ENCODE measurements around the gene GABRR3.
"Not testable (repeated sequence)": the region's sequence is repeated elsewhere in the genome, so short reads cannot be mapped to it uniquely, and the experiment has no call there.

The GABRR3 gene

GRCh38 chr3:98012979-98013378, 22.1 kb downstream of the GABRR3 start (continued):
- TF ChIP-seq ZNF658 (tag by site-specific recombination; IDR thresholded peaks at IDR 0.05), result no peak
- no peak for TF ChIP-seq HOXD13 (CRISPR knock-in tag; IDR thresholded peaks at IDR 0.05; ENCODE audit: borderline replicate concordance)
- no peak for TF ChIP-seq ZNF654 (tag by site-specific recombination; IDR thresholded peaks at IDR 0.05; ENCODE audit: low read depth)
- TF ChIP-seq PRDM6 (tag by site-specific recombination; IDR thresholded peaks at IDR 0.05), result no peak
- TF ChIP-seq ZNF211 (tag by site-specific recombination; IDR thresholded peaks at IDR 0.05; ENCODE audit: low read depth), result no peak

DNA sequence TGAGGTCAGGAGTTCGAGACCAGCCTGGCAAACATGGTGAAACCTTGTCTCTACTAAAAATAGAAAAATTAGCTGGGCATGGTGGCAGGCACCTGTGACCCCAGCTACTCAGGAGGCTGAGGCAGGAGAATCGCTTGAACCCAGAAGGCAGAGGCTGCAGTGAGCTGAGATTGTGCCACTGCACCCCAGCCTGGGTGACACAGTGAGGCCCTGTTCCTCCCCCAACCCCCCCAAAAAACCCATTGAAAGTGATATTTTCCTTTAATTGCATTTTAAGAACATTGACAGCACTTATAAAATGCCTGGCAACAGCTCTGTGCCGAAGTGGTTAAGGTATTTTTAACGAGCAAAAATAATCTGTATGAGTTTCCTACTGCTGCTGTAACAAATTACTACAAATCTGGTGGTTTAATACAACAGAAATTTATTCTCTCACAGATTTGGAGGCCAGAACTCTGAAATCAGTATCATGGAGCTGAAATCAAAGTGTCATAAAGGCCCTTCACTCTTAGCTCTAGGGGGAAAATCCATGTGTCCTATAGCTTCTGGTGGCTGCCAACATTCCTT, 24.1 kb downstream of the GABRR3 start:
- H3K36me3 ChIP-seq (ENCODE audit: control insufficient read depth in 2 of 2, insufficient read depth in 1 of 2, low read length in 2 of 2); POLR2A ChIA-PET; H3K4me1 ChIP-seq (ENCODE audit: control insufficient read depth, insufficient read depth, low read length); H3K27ac ChIP-seq (ENCODE audit: extremely low read depth, low read depth, low read length); H3K4me3 ChIP-seq (ENCODE audit: low read depth, low read length); H3K9me3 ChIP-seq (ENCODE audit: control insufficient read depth, insufficient read depth, low read depth, low read length): not testable (repeated sequence)
- CTCF ChIA-PET, result interaction anchor here (0.6 to 5.2 kb wide), 3 partner anchors 11 to 1638 kb away, joined by 3 to 33 read pairs (median 4); no protein-coding TSS in a partner anchor

DNA sequence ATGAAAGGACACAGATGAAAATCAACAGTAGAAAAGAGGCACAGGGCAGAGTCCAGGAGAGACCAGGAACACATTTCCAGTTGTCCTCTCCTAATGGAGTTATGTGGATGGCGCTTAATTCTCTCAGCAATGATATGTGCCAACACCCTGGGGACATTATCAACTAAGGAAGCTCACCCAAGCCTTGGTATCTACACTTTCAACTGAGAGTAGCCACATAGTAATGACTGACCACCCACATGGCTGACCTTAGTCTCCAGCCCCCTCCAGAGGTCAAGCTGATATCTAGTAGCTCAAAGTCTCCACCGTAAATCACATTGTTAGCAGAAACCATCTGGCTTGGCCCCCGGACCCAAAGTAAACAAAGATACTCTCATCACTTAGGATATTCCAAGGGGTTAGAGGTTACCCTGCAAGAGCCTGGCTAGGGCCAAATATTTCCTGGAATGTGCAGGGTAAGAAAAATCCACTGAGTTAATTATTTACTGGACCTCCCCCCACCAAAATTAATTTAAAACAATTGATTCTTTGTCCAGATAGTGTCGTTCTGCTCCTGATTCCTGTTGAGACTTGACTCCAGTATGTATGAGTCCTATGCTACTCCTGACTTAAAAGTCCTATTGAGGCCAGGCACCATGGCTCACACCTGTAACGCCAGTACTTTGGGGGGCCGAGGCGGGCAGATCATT, 24.8 kb downstream of the GABRR3 start:
- Histone ChIP-seq H3K4me1 (ENCODE audit: control insufficient read depth, insufficient read depth, low read length) (no peaks in the 10 kb centered on the region), H3K9me3 (ENCODE audit: control insufficient read depth, insufficient read depth, low read depth, low read length) (no peaks in the 10 kb centered on the region), H3K36me3 (ENCODE audit: control insufficient read depth in 2 of 2, insufficient read depth in 1 of 2, low read length in 2 of 2) (no peaks in the 10 kb centered on the region), H3K27ac (ENCODE audit: extremely low read depth, low read depth, low read length) (no peak overlapping the region), H3K4me3 (ENCODE audit: low read depth, low read length) (no peak overlapping the region)
- POLR2A ChIA-PET, result no interaction called here
- no peak for TF ChIP-seq MYNN (tag by site-specific recombination; IDR thresholded peaks at IDR 0.05; ENCODE audit: borderline replicate concordance)
- no peak for TF ChIP-seq ZNF549 (tag by site-specific recombination; IDR thresholded peaks at IDR 0.05)
- TF ChIP-seq ZNF2 (tag by site-specific recombination; IDR thresholded peaks at IDR 0.05), result no peak
- TF ChIP-seq HOXC10 (CRISPR knock-in tag; IDR thresholded peaks at IDR 0.05), result no peak
- no peak for TF ChIP-seq WT1 (tag by site-specific recombination; IDR thresholded peaks at IDR 0.05)
- TF ChIP-seq ZNF707 (tag by site-specific recombination; IDR thresholded peaks at IDR 0.05), result no peak
- no peak for TF ChIP-seq ZNF664 (tag by site-specific recombination; IDR thresholded peaks at IDR 0.05)
- no peak for TF ChIP-seq ZNF423 (tag by site-specific recombination; IDR thresholded peaks at IDR 0.05)
- TF ChIP-seq ZSCAN4 (tag by site-specific recombination; IDR thresholded peaks at IDR 0.05), result no peak
- TF ChIP-seq ZNF561 (tag by site-specific recombination; IDR thresholded peaks at IDR 0.05; ENCODE audit: borderline replicate concordance), result no peak
- no peak for TF ChIP-seq ZNF623 (tag by site-specific recombination; IDR thresholded peaks at IDR 0.05)
- no peak for TF ChIP-seq ZNF501 (tag by site-specific recombination; IDR thresholded peaks at IDR 0.05)
- no peak for TF ChIP-seq SCRT1 (tag by site-specific recombination; IDR thresholded peaks at IDR 0.05; ENCODE audit: borderline replicate concordance)
- CTCF ChIA-PET, result interaction anchor here (0.6 to 1.0 kb wide), 2 partner anchors 13 to 1639 kb away, joined by 3 to 4 read pairs; no protein-coding TSS in a partner anchor

GRCh38 chr3:98008855-98009254, 26.3 kb downstream of the GABRR3 start:
- Histone ChIP-seq H3K27ac (ENCODE audit: extremely low read depth, low read depth, low read length) (no peak overlapping the region), H3K4me1 (ENCODE audit: control insufficient read depth, insufficient read depth, low read length) (peaks cover 3% of the 10 kb centered on the region; the same call in 1 of the 2 replicates), H3K9me3 (ENCODE audit: control insufficient read depth, insufficient read depth, low read depth, low read length) (no peaks in the 10 kb centered on the region), H3K36me3 (ENCODE audit: control insufficient read depth in 2 of 2, insufficient read depth in 1 of 2, low read length in 2 of 2) (no peaks in the 10 kb centered on the region), H3K4me3 (ENCODE audit: low read depth, low read length) (no peak overlapping the region)
- POLR2A ChIA-PET, result interaction anchor here (0.5 kb wide), 1 partner anchor 302 kb away, joined by 3 read pairs; no protein-coding TSS in a partner anchor
- CTCF ChIA-PET, result no interaction called here
- TF ChIP-seq ZSCAN16 (tag by site-specific recombination; IDR thresholded peaks at IDR 0.05) (no peak), ZNF112 (tag by site-specific recombination; IDR thresholded peaks at IDR 0.05) (no peak), ZNF561 (tag by site-specific recombination; IDR thresholded peaks at IDR 0.05; ENCODE audit: borderline replicate concordance) (no peak), ZNF155 (tag by site-specific recombination; IDR thresholded peaks at IDR 0.05) (no peak), ZBTB26 (tag by site-specific recombination; optimal IDR thresholded peaks at IDR 0.05) (no peak), ZNF549 (tag by site-specific recombination; IDR thresholded peaks at IDR 0.05) (no peak), ZNF302 (tag by site-specific recombination; IDR thresholded peaks at IDR 0.05; ENCODE audit: low read depth) (no peak), ZNF350 (tag by site-specific recombination; IDR thresholded peaks at IDR 0.05) (no peak), ZNF596 (tag by site-specific recombination; IDR thresholded peaks at IDR 0.05) (no peak), ZNF366 (tag by site-specific recombination; conservative IDR thresholded peaks at IDR 0.05) (no peak), SP3 (tag by site-specific recombination; IDR thresholded peaks at IDR 0.05) (no peak), ZFP69B (tag by site-specific recombination; IDR thresholded peaks at IDR 0.05) (no peak)

Data from HEK293 (cell line).